Smooth muscle cell (in vitro differentiated cells): ENCODE measurements around the gene TMEM269. TPM values are rescaled to one million over a fixed set of nuclear protein-coding genes. Genes with fewer than 3 reads are reported as not detected.

ENCODE experiments used
- DNase-seq: peaks from one replicate; lab custom pipeline; 2025; ENCODE audit not compliant: unreplicated experiment; lab: John Stamatoyannopoulos, UW
- H2AFZ ChIP-seq: fragments of 200-600 bp; sonication (generic); 2 replicates; pipeline ENCODE4 v1.6.0; 2016; ENCODE audit warnings: antibody characterized with exemption, low read depth, mild to moderate bottlenecking
- H3F3A ChIP-seq: fragments of 200-600 bp; sonication (generic); 2 replicates; pipeline ENCODE4 v1.6.0; 2017; ENCODE audit warnings: antibody characterized with exemption, low read depth
- H3K27ac ChIP-seq: fragments of 200-600 bp; sonication (generic); 2 replicates; pipeline ENCODE4 v1.5.1; 2016; ENCODE audit warnings: low read depth, mild to moderate bottlenecking
- H3K27me3 ChIP-seq: fragments of 200-600 bp; sonication (generic); 2 replicates; pipeline ENCODE4 v1.6.1; 2016; ENCODE audit warnings: low read depth, mild to moderate bottlenecking
- H3K36me3 ChIP-seq: fragments of 200-600 bp; sonication (generic); 2 replicates; pipeline ENCODE4 v1.5.1; 2016; ENCODE audit warnings: low read depth
- H3K4me1 ChIP-seq: fragments of 200-600 bp; sonication (generic); 2 replicates; pipeline ENCODE4 v1.5.1; 2016; ENCODE audit warnings: low read depth
- H3K4me2 ChIP-seq: fragments of 200-600 bp; sonication (generic); 2 replicates; pipeline ENCODE4 v1.6.0; 2016; ENCODE audit warnings: mild to moderate bottlenecking
- H3K4me3 ChIP-seq: fragments of 200-600 bp; sonication (generic); 2 replicates; pipeline ENCODE4 v1.5.1; 2016; ENCODE audit warnings: mild to moderate bottlenecking
- H3K79me2 ChIP-seq: fragments of 200-600 bp; sonication (generic); 2 replicates; pipeline ENCODE4 v1.6.0; 2016; ENCODE audit warnings: low read depth, mild to moderate bottlenecking
- H3K9ac ChIP-seq: fragments of 200-600 bp; sonication (generic); 2 replicates; pipeline ENCODE4 v1.6.0; 2016; ENCODE audit warnings: low read depth
- H3K9me3 ChIP-seq: fragments of 200-600 bp; sonication (generic); replicated peaks from 2 replicates; pipeline ENCODE4 v1.5.1; 2016; ENCODE audit warnings: low read depth
- H4K20me1 ChIP-seq: fragments of 200-600 bp; sonication (generic); 2 replicates; pipeline ENCODE4 v1.6.0; 2016; ENCODE audit warnings: low read depth
- WGBS: methylation state at CpG from one replicate; pipeline ENCODE4 v1.1.7; 2016; ENCODE audit warnings: low lambda C conversion rate; 5-methylcytosine and 5-hydroxymethylcytosine counted together
- polyA plus RNA-seq: library from polyadenylated mRNA; unstranded; fragments of >200 nt; fragmentation: Nextera tagmentation; extraction: Ambion mirVana; gene quantifications from 2 replicates; pipeline ENCODE4 v1.2.1, GENCODE V29; 2016
- total RNA-seq: library from RNA; depleted of rRNA; stranded (reverse); fragments of >200 nt; gene quantifications from 2 replicates; pipeline ENCODE4 v1.2.3, GENCODE V29; 2014
- TF ChIP-seq, protein P1 (sequence below): fragments of 200-600 bp; sonication (generic); IDR thresholded peaks from 2 replicates; pipeline ENCODE4 v1.5.1; 2017; ENCODE audit warnings: borderline replicate concordance, mild to moderate bottlenecking, antibody characterized with exemption; ENCODE audit not compliant: insufficient read depth, poor library complexity, severe bottlenecking

The TMEM269 gene
- total and polyA plus RNA-seq, 2 experiments from 2014 or later = 0.15 to 0.36 TPM

DNA sequence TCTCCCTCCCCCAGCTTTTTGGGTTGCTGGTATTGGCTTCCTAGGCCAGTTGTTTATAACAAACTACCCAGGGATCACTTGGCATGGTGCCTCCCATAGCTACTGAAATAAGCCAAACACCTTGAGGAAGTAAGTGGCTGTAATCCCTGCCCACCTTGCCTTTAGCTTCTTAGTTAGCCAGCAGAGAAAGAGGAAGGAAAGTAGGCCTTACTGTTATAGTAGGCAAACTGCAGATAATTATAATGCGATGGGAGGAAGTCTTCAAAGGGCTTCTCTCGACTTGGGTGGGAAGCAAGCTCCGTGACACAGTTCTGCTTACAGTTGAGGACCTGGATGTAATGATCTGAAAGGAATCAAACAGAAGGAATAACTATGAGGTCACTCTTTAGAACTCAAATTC, 26.1 kb upstream of the TMEM269 start:
- H3K9me3 ChIP-seq = no peaks in the 10 kb centered on the region
- peaks cover 4% of the 10 kb centered on the region for H3F3A ChIP-seq
- H4K20me1 ChIP-seq = peaks cover 80% of the 10 kb centered on the region
- no peak overlapping the region for H2AFZ ChIP-seq
- H3K4me2 ChIP-seq = no peak overlapping the region
- DNase-seq = no peak
- H3K79me2 ChIP-seq = peaks cover 36% of the 10 kb centered on the region
- TF ChIP-seq, protein P1, sequence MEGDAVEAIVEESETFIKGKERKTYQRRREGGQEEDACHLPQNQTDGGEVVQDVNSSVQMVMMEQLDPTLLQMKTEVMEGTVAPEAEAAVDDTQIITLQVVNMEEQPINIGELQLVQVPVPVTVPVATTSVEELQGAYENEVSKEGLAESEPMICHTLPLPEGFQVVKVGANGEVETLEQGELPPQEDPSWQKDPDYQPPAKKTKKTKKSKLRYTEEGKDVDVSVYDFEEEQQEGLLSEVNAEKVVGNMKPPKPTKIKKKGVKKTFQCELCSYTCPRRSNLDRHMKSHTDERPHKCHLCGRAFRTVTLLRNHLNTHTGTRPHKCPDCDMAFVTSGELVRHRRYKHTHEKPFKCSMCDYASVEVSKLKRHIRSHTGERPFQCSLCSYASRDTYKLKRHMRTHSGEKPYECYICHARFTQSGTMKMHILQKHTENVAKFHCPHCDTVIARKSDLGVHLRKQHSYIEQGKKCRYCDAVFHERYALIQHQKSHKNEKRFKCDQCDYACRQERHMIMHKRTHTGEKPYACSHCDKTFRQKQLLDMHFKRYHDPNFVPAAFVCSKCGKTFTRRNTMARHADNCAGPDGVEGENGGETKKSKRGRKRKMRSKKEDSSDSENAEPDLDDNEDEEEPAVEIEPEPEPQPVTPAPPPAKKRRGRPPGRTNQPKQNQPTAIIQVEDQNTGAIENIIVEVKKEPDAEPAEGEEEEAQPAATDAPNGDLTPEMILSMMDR = no peak
- peaks cover 24% of the 10 kb centered on the region for H3K36me3 ChIP-seq
- H3K4me3 ChIP-seq = no peak overlapping the region
- 96% methylated on average over 3 of the region's 3 CpGs for WGBS
- no peaks in the 10 kb centered on the region for H3K27me3 ChIP-seq
- no peaks in the 10 kb centered on the region for H3K4me1 ChIP-seq
- H3K27ac ChIP-seq = no peak overlapping the region
- H3K9ac ChIP-seq = no peak overlapping the region

DNA sequence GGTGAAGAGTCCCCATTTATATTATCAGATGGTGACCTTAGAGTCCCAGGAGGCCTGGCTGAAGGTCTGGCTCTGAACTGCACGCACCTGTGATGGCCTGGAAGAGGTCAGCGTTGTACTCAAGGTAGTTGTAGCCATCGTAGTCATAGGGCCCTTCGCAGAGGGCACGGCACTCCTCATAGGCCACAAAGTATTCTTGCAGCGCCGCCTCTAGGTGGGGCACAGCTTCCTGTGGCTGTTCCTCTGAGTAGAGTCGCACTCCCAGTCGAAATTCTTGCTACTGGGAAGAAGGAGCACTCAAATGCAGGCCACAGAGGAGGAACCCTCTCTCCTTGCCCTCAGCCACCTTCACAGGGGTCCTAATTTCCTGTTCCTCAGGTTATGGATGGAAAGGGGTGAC, 25.7 kb upstream of the TMEM269 start:
- H3K9ac ChIP-seq = no peak overlapping the region
- no peaks in the 10 kb centered on the region for H3K27me3 ChIP-seq
- H3K4me2 ChIP-seq = no peak overlapping the region
- DNase-seq = no peak
- peaks cover 82% of the 10 kb centered on the region for H4K20me1 ChIP-seq
- H3K4me1 ChIP-seq = no peaks in the 10 kb centered on the region
- peaks cover 41% of the 10 kb centered on the region for H3K79me2 ChIP-seq
- H2AFZ ChIP-seq = no peak overlapping the region
- no peaks in the 10 kb centered on the region for H3K9me3 ChIP-seq
- TF ChIP-seq, protein P1 = no peak
- H3K36me3 ChIP-seq = peaks cover 24% of the 10 kb centered on the region
- no peak overlapping the region for H3K27ac ChIP-seq
- H3K4me3 ChIP-seq = no peak overlapping the region
- peaks cover 4% of the 10 kb centered on the region for H3F3A ChIP-seq
- WGBS = 84% methylated on average over 9 of the region's 9 CpGs

DNA sequence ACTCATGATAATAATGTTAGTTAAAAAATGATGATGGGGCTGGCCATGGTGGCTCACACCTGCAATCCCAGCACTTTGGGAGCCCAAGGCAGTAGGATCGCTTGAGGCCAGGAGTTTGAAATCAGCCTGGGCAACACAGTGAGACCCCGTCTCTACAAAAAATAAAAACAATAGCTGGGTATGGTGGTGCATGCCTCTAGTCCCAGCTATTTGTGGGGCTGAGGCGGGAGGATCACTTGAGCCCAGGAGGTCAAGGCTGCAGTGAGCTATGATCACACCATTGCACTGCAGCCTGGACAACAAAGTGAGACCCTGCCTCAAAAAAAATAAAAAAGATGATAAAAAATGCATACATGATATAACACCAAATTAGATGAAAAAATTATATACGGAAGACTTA, 23.2 kb upstream of the TMEM269 start:
- H3K4me2 ChIP-seq = no peak overlapping the region
- DNase-seq = no peak
- no peaks in the 10 kb centered on the region for H3K27me3 ChIP-seq
- H3K4me3 ChIP-seq = no peak overlapping the region
- TF ChIP-seq, protein P1 = no peak
- peaks cover 24% of the 10 kb centered on the region for H3K36me3 ChIP-seq
- H3K9ac ChIP-seq = no peak overlapping the region
- H3K79me2 ChIP-seq = peaks cover 62% of the 10 kb centered on the region
- H2AFZ ChIP-seq = no peak overlapping the region
- 98% methylated on average over 4 of the region's 4 CpGs for WGBS
- peaks cover 86% of the 10 kb centered on the region for H4K20me1 ChIP-seq
- no peaks in the 10 kb centered on the region for H3K9me3 ChIP-seq
- H3K27ac ChIP-seq = no peak overlapping the region
- H3F3A ChIP-seq = peaks cover 12% of the 10 kb centered on the region
- no peaks in the 10 kb centered on the region for H3K4me1 ChIP-seq

DNA sequence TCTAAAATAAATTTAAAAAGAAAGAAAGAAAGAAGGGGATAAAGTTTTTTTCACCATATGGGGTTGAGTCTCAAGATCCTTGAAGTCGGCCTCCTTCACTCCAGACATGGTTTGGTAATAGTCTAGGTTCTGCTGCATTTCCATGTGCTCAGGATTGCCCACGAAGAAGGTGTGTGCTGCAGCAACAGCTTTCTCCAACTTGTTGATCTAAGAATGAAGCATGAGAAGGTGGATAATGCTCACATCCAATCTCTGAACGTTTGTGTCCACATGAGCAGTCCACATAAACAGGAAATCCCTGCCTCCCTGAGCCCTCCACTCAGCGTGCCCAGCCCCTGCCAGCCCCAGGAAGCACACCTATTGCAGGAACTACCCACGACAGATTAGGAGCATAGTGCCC, 22.5 kb upstream of the TMEM269 start:
- Histone ChIP-seq H3F3A (peaks cover 12% of the 10 kb centered on the region), H3K9ac (no peak overlapping the region), H3K36me3 (peaks cover 24% of the 10 kb centered on the region), H3K4me2 (no peak overlapping the region), H3K79me2 (peaks cover 66% of the 10 kb centered on the region), H3K9me3 (no peaks in the 10 kb centered on the region), H3K27ac (no peak overlapping the region), H4K20me1 (peaks cover 79% of the 10 kb centered on the region), H3K4me1 (no peaks in the 10 kb centered on the region), H2AFZ (no peak overlapping the region), H3K4me3 (no peak overlapping the region), H3K27me3 (no peaks in the 10 kb centered on the region)
- WGBS = 89% methylated on average over 5 of the region's 5 CpGs
- DNase-seq = no peak
- TF ChIP-seq, protein P1 = no peak
